ENCODE results near the gene GSTM3. TPM values are rescaled to one million over a fixed set of nuclear protein-coding genes. Genes with fewer than 3 reads are reported as not detected.
"Not testable (repeated sequence)": the region's sequence is repeated elsewhere in the genome, so short reads cannot be mapped to it uniquely, and the experiment has no call there.

The GSTM3 gene
- total RNA-seq, 1 donor from 2014 or later, result 3.0 TPM

GRCh38 chr1:109762821-109763645 lies 22.2 kb upstream of the GSTM3 start:
- DNase-seq (ENCODE audit: low spot score) (peak; percentile 30), ATAC-seq (peak; percentile 16)

DNA sequence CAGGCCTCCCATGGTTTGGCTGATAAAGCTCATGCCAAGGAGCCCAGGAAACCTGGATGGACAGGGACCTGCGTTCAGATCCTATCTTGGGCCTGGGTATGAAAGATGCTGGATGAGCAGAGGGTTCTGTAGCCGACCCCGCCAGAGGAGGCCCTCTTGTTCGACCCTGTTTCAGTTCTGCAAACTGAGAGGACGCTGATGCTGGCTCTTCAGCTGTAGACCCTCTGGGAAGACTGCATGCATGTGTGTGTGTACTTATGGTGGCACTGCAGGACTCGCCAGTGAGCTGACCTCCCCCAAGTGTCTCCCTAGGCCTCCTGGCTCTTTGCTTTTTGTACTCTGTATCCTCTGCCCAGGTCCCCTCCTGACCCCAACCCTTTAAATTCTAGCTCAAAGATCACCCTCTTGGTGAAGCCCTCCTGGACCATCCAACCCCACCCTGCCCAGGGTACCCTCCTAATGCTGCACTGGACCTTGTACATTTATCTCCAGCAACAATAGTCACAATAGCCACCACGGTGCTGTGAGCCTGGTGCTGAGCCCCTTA lies 21.3 kb upstream of the GSTM3 start:
- peak; percentile 38 for DNase-seq (ENCODE audit: low spot score)
- ATAC-seq, result no peak

- DNase-seq (ENCODE audit: low spot score), result peak; percentile 45
- ATAC-seq, result no peak
Measured at GRCh38 chr1:109761227-109762038, 20.6 kb upstream of the GSTM3 start.

DNA sequence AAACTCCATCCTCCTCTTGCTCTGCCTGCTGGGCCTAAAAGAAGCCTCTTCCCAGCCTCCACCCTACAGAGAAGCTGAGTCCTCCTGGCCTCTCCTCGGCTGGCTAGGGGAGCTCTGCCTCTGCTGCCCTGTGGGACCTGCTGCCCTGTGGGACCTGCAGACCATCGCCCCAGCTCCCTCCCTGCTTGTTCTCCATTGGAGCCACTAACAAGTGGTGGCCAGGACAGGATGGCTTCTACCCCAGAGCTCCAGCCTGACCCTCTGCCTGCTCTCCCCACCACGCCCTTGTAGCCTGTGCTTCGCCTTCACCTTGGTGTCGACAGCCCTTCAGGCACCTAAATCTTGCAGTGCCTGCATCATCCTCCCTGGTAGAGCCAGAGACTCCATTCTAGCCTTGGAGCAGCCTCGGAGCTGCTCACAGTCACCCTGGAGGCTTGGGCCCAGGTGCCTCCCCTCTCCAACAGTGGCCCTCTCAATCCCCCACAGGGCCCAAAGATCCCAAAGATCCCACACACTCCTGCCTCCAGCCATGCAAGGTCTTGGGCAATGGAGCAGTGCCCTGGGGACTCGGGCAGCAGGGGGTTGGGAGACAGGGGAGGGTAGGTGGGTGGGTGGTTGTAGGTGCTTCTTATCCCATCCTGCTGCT lies 19.9 kb upstream of the GSTM3 start:
- DNase-seq (ENCODE audit: low spot score) (peak; percentile 36), ATAC-seq (no peak)

DNA sequence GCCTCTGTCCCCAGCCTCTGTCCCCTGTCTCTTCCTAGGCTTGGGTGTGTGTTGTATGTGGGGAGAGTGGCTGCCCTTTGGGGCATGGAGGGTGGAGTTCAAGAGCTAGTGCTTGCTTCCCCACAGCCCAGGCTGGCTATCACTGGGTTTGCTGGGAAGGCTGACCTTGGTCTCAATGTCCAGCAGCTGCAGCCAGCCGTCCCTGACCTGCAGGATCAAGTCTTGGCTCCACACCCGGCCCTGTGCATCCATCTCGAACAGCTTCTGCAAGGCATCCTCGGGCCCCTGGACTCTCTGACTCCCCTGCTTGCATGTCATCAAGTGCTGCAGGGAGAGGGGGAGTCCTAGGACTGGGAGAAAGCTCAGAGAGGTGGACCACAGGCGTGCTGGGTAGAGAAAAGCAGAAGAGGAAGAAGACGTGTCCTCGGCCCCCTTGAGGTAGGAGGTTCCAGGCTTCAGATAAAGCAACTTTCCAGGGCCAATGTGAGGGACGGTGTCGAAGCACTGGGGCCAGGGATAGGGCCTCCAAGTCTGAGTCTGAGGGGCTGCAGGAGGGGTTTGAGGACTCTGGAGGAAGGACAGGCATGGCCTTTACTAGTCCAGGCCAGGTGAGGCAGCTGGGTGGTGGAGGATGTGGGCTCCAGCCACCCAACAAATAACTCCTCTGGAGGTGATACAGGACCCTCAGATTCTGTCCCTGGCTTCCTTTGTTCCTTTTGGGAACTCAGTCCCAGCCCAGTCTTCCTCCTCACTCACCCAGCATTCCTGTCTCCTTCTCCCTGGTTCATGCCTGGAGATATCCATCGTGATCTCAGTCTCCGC lies 18.9 kb upstream of the GSTM3 start:
- DNase-seq (ENCODE audit: low spot score) (peak; percentile 26), ATAC-seq (no peak)

DNA sequence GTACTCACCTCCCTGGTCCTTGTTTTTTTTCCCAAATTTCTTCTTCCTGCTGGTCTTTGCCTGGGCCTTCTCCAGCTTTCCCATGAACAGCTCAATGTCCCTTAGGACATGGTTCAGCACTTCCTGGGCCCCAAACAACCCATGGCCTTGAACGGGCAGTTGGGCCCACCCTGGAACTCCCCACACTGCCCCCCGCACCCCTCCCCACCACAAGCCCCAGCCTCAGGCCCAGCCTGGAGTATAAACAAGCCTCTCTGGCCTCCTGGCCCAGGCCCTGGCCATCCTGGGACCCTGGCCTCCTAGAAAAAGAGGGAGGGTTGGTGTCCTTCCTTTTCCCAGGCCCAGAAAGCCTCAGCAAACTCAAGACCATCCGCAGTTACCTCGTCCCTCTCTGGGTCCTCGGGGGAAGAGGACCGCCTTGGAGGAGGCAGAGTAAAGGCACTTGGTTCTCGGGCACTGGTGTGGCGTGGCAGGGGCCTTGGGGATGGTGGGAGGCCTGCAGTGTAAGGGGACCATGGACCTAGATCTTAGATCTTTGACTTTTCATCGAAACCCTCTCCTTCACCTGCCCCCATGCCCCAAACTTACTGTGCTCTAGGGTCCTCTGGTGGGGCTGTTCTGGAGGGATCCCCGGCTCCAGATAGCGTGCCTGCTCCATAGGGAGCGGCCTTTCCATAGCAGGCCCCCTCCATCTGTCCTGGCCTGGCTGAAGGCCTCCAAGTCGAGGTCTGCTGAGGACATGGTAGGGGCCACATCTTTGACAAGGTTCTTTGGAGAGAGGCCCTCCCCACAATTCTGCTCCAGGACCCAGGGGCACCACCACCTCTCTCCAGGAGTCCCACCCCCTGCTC lies 17.3 kb upstream of the GSTM3 start:
- DNase-seq (ENCODE audit: low spot score) (peak; percentile 33), ATAC-seq (no peak)

GRCh38 chr1:109756848-109757521 lies 16.1 kb upstream of the GSTM3 start:
- ATAC-seq, result no peak
- peak; percentile 23 for DNase-seq (ENCODE audit: low spot score)

GRCh38 chr1:109756325-109756724 lies 15.5 kb upstream of the GSTM3 start:
- not testable (repeated sequence) for DNase-seq (ENCODE audit: low spot score); ATAC-seq

- DNase-seq (ENCODE audit: low spot score), result no peak
Measured at GRCh38 chr1:109754738-109755137, 13.9 kb upstream of the GSTM3 start.

DNA sequence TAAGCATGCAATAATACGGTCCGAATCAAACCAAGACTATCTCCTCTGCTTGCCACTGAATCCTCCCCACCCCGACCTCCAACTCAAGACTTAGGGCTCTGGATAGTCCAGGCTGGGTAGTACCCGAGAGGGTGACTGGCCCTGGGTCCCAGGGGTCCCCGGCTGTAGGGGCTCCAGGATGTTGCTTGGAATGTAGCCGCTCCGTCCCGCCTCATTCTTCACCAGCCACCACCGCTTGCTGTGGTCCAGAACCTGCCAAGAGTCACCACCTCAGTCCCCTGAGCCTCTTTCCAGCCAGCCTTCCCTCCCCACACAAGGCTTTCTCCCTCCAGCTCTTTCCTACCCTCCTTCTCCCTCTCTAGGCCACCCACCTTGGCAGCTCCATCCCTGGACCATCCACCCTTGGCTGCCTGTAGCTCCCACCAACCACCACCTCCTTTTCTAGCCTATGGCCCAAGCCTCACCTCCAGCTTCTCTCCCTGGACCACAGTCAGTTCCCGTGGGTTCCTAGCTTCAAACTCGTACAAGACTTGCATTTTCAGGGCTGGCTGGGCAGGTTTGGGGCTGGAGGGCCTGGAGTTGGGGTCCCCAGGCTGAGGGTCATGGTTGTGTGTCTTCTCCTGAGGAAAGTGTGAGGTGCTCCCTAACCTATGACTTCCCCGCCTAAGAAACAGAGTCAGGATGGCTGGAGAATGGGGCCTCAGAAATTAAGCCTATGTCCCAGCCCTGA lies 10.9 kb upstream of the GSTM3 start:
- DNase-seq (ENCODE audit: low spot score) (no peak), ATAC-seq (no peak)

More at GRCh38 chr1:109754738-109755137, 13.9 kb upstream of the GSTM3 start:
- no peak for ATAC-seq

GRCh38 chr1:109750920-109751319 lies 10.1 kb upstream of the GSTM3 start:
- ATAC-seq (no peak), DNase-seq (ENCODE audit: low spot score) (peak; percentile 31)

GRCh38 chr1:109750241-109750882 lies 9.5 kb upstream of the GSTM3 start:
- DNase-seq (ENCODE audit: low spot score) (no peak), ATAC-seq (no peak)

GRCh38 chr1:109749221-109749620 lies 8.4 kb upstream of the GSTM3 start:
- no peak for ATAC-seq
- DNase-seq (ENCODE audit: low spot score), result no peak

GRCh38 chr1:109748311-109748710 lies 7.5 kb upstream of the GSTM3 start:
- not testable (repeated sequence) for DNase-seq (ENCODE audit: low spot score); ATAC-seq

- ATAC-seq (peak; percentile 99), DNase-seq (ENCODE audit: low spot score) (peak; percentile 77)
Measured at GRCh38 chr1:109739738-109740614, 862 bp downstream of the GSTM3 start.

DNA sequence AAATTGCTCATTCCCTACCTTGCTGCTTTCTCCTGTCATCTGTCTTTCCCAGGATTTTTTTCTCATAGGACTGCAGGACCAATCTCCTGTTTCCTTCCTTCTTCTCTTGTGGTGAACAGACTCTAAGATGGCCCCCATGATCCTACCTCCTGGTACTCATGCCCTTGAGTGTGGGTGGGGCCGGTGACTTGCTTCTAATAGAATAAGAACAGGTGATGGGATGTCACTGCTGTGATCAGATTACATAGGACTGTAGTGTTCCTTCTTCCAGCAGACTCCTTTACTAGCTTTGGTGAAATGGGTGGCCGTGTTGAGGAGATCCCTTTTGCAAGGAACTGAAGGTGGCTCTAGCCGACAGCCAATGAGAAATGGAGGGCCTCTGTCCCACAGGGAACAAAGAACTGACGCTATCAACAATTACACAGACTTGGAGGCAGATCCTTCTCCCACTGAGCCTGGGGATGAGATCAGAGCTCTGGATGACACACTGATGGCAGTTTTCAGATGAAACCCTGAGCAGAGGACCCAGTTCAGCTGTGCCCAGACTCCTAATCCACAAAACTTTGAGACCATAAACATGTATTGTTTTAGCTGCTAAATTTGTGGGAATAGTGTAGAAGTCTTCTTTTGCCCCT lies 7.5 kb downstream of the GSTM3 start:
- ATAC-seq (no peak), DNase-seq (ENCODE audit: low spot score) (no peak)

Data from left lobe of liver (tissue), 2 donors.